HG03565 (cell line): ENCODE data around the gene PAK6.

Source experiments
- ATAC-seq: cut with Tn5 transposase; IDR thresholded peaks from one replicate; pipeline ENCODE4 v1.9.1; 2021; ENCODE audit warnings: mild to moderate bottlenecking, moderate library complexity; ENCODE audit not compliant: unreplicated experiment

Gene PAK6

GRCh38 chr15:40275523-40275922, 36.7 kb downstream of the PAK6 start:
- no peak for ATAC-seq

GRCh38 chr15:40275954-40276353, 37.1 kb downstream of the PAK6 start:
- no peak for ATAC-seq

GRCh38 chr15:40276927-40277326, 38.1 kb downstream of the PAK6 start:
- ATAC-seq = no peak

- ATAC-seq = no peak
Measured at GRCh38 chr15:40277471-40277870, 38.6 kb downstream of the PAK6 start.

GRCh38 chr15:40278026-40278425, 39.2 kb downstream of the PAK6 start:
- ATAC-seq = no peak

GRCh38 chr15:40279437-40280141, 40.7 kb downstream of the PAK6 start:
- no peak for ATAC-seq

- ATAC-seq = no peak
Measured at GRCh38 chr15:40280260-40281056, 41.6 kb downstream of the PAK6 start.

GRCh38 chr15:40281057-40281800, 42.4 kb downstream of the PAK6 start:
- ATAC-seq = no peak

GRCh38 chr15:40281801-40282146, 42.9 kb downstream of the PAK6 start:
- no peak for ATAC-seq

- ATAC-seq = no peak
Measured at GRCh38 chr15:40282147-40282868, 43.4 kb downstream of the PAK6 start.

GRCh38 chr15:40282869-40283614, 44.2 kb downstream of the PAK6 start, which contains the start of gene ANKRD63:
Gene ANKRD63 (minus strand): TSS chr15:40283064. CDS start chr15:40282586, 478 bp downstream.
- ATAC-seq = no peak

GRCh38 chr15:40283615-40284300, 44.9 kb downstream of the PAK6 start:
- no peak for ATAC-seq

GRCh38 chr15:40285151-40285550, 46.3 kb downstream of the PAK6 start:
- ATAC-seq = no peak

- no peak for ATAC-seq
Measured at GRCh38 chr15:40285554-40286011, 46.7 kb downstream of the PAK6 start.

- no peak for ATAC-seq
Measured at GRCh38 chr15:40286061-40286532, 47.2 kb downstream of the PAK6 start.

- ATAC-seq = no peak
Measured at GRCh38 chr15:40286794-40287193, 47.9 kb downstream of the PAK6 start.

GRCh38 chr15:40287505-40287904, 48.6 kb downstream of the PAK6 start:
- no peak for ATAC-seq

- no peak for ATAC-seq
Measured at GRCh38 chr15:40287968-40288367, 49.1 kb downstream of the PAK6 start.

- no peak for ATAC-seq
Measured at GRCh38 chr15:40289140-40289775, 50.4 kb downstream of the PAK6 start.
